Brain microvascular endothelial cell (primary cell): ENCODE data around the gene PKD2L2.

Source experiments
- DNase-seq: peaks from one replicate; pipeline ENCODE4 v3.0.0-alpha.2; 2020
- H3K27ac ChIP-seq: fragments of 250-450 bp; sonication (Bioruptor Pico); 2 replicates; pipeline ENCODE4 v1.5.1; 2020; ENCODE audit warnings: mild to moderate bottlenecking, moderate library complexity
- H3K27me3 ChIP-seq: fragments of 250-450 bp; sonication (Bioruptor Pico); replicated peaks from 2 replicates; pipeline ENCODE4 v1.5.1; 2020; ENCODE audit warnings: mild to moderate bottlenecking
- H3K36me3 ChIP-seq: fragments of 250-450 bp; sonication (Bioruptor Pico); replicated peaks from 2 replicates; pipeline ENCODE4 v1.5.1; 2020; ENCODE audit warnings: mild to moderate bottlenecking
- H3K4me3 ChIP-seq: 2 replicates; pipeline ENCODE4 v1.5.1; 2011; ENCODE audit warnings: low read depth, mild to moderate bottlenecking, control low read depth, low read length, moderate library complexity
- CTCF ChIP-seq: IDR thresholded peaks from 2 replicates; pipeline ENCODE4 v1.5.1; 2011; ENCODE audit warnings: low read depth, mild to moderate bottlenecking, moderate library complexity, low read length, control low read depth, inconsistent platforms; ENCODE audit errors: missing control alignments
- in situ Hi-C: cut with HindIII; loops from 2 replicates; pipeline ENCODE4 v1.10.0; 2017; ENCODE audit warnings: low sequenced_read_pairs, low pct_ligation_motif_present

PKD2L2 gene

GRCh38 chr5:137914758-137915157 lies 25.5 kb downstream of the PKD2L2 start:
- no peak for TF ChIP-seq CTCF
- DNase-seq, result no peak
- Histone ChIP-seq H3K4me3 (no peak overlapping the region), H3K27ac (no peak overlapping the region), H3K27me3 (no peaks in the 10 kb centered on the region), H3K36me3 (no peaks in the 10 kb centered on the region)
- in situ Hi-C loops, result no loop called here

- TF ChIP-seq CTCF, result no peak
- Histone ChIP-seq H3K36me3 (no peaks in the 10 kb centered on the region), H3K27ac (no peak overlapping the region), H3K4me3 (no peak overlapping the region), H3K27me3 (no peaks in the 10 kb centered on the region)
- in situ Hi-C loops, result no loop called here
- DNase-seq, result no peak
Observed at GRCh38 chr5:137916923-137917322, 27.7 kb downstream of the PKD2L2 start.

GRCh38 chr5:137921931-137922330 lies 32.7 kb downstream of the PKD2L2 start:
- Histone ChIP-seq H3K27me3 (no peaks in the 10 kb centered on the region), H3K4me3 (no peak overlapping the region), H3K27ac (no peak overlapping the region), H3K36me3 (no peaks in the 10 kb centered on the region)
- TF ChIP-seq CTCF, result no peak
- peak; percentile 14 for DNase-seq
- in situ Hi-C loops, result no loop called here

- no peak overlapping the region for H3K27ac ChIP-seq
- no peak overlapping the region for H3K4me3 ChIP-seq
- no peak for DNase-seq
- H3K36me3 ChIP-seq, result no peaks in the 10 kb centered on the region
- in situ Hi-C loops, result no loop called here
- no peaks in the 10 kb centered on the region for H3K27me3 ChIP-seq
- peak; percentile 14 for TF ChIP-seq CTCF
Observed at GRCh38 chr5:137923856-137924255, 34.6 kb downstream of the PKD2L2 start.

- in situ Hi-C loops, result no loop called here
- H3K27me3 ChIP-seq, result no peaks in the 10 kb centered on the region
- no peak overlapping the region for H3K27ac ChIP-seq
- peaks cover 7% of the 10 kb centered on the region for H3K36me3 ChIP-seq
- TF ChIP-seq CTCF, result no peak
- DNase-seq, result no peak
- H3K4me3 ChIP-seq, result no peak overlapping the region
Observed at GRCh38 chr5:137932800-137933199, 43.5 kb downstream of the PKD2L2 start.

- no peak overlapping the region for H3K27ac ChIP-seq
- H3K4me3 ChIP-seq, result no peak overlapping the region
- no peaks in the 10 kb centered on the region for H3K27me3 ChIP-seq
- TF ChIP-seq CTCF, result no peak
- DNase-seq, result no peak
- H3K36me3 ChIP-seq, result peaks cover 7% of the 10 kb centered on the region
- in situ Hi-C loops, result no loop called here
Observed at GRCh38 chr5:137933491-137933911, 44.2 kb downstream of the PKD2L2 start.
